Thyroid gland (tissue), 4 donors: ENCODE results near the gene ZNF534. TPM values are rescaled to one million over a fixed set of nuclear protein-coding genes. Genes with fewer than 3 reads are reported as not detected.

Experiments used
- small RNA-seq: library from RNA; depleted of rRNA; stranded (forward); fragments of <200 nt; gene quantifications from one replicate; pipeline ENCODE3, GENCODE V24; 2016
- total RNA-seq, 4 donors: library from RNA; depleted of rRNA; stranded (reverse); fragments of >200 nt; gene quantifications; one replicate each; pipeline ENCODE4 v1.2.3, GENCODE V29; 2016

The ZNF534 gene
- total RNA-seq, 4 donors from 2014 or later: 0.50 to 1.2 (median 0.54) TPM; not detected in 1

Small RNAs within 50 kb of the gene (small RNA-seq; reads per million reads assigned to genes)
- gene AC010332.1: not detected

Other genes with a start within 250 kb of the ZNF534 start
- 100 to 1,000 TPM; 120 to 272 (median 258) TPM for gene PPP2R1A, start 239.1 kb upstream of the ZNF534 start, total RNA-seq
- 10 to 100 TPM; 13.2 to 26.5 (median 16.1) TPM for gene ZNF766, start 159.6 kb upstream of the ZNF534 start, total RNA-seq
- gene ZNF480, start 132.0 kb upstream of the ZNF534 start, total RNA-seq: 10 to 100 TPM; 12.6 to 14.4 (median 12.8) TPM
- 10 to 100 TPM in 1 of 4 donors, 1 to 10 TPM in 3; 4.3 to 10.6 (median 7.1) TPM for gene ZNF610, start 92.9 kb upstream of the ZNF534 start, total RNA-seq
- 10 to 100 TPM; 31.1 to 49.4 (median 36.7) TPM for gene ZNF880, start 59.2 kb upstream of the ZNF534 start, total RNA-seq
- gene ZNF528, start 31.3 kb upstream of the ZNF534 start, total RNA-seq: 10 to 100 TPM; 25.3 to 63.3 (median 43.3) TPM
- gene ZNF578, start 24.4 kb downstream of the ZNF534 start, total RNA-seq: 1 to 10 TPM; 2.7 to 6.9 (median 3.8) TPM
- 10 to 100 TPM; 33.4 to 98.3 (median 58.9) TPM for gene ZNF808, start 98.5 kb downstream of the ZNF534 start, total RNA-seq
- 10 to 100 TPM; 22.3 to 39.3 (median 28.3) TPM for gene ZNF701, start 141.1 kb downstream of the ZNF534 start, total RNA-seq
- 100 to 1,000 TPM in 2 of 4 donors, 10 to 100 TPM in 2; 75.3 to 125 (median 97.0) TPM for gene ZNF83, start 209.2 kb downstream of the ZNF534 start, total RNA-seq